Ectodermal cell (in vitro differentiated cells): ENCODE results near the gene ABI3BP.
"Not testable (repeated sequence)": the region's sequence is repeated elsewhere in the genome, so short reads cannot be mapped to it uniquely, and the experiment has no call there.

Experiments used
- H3K27ac ChIP-seq: 2 replicates; pipeline ENCODE4 v1.7.0; 2013; ENCODE audit warnings: mild to moderate bottlenecking, low read depth, low read length; ENCODE audit not compliant: insufficient read depth, poor library complexity, severe bottlenecking
- H3K27me3 ChIP-seq: 2 replicates; pipeline ENCODE4 v1.7.0; 2013; ENCODE audit warnings: mild to moderate bottlenecking, low read length; ENCODE audit not compliant: insufficient read depth, control insufficient read depth, poor library complexity, severe bottlenecking
- H3K36me3 ChIP-seq: one replicate; pipeline ENCODE4 v1.7.0; 2013; ENCODE audit warnings: low read length; ENCODE audit not compliant: control insufficient read depth, insufficient read depth
- H3K4me1 ChIP-seq: one replicate; pipeline ENCODE4 v1.7.0; 2013; ENCODE audit warnings: low read length; ENCODE audit not compliant: control insufficient read depth, insufficient read depth
- H3K4me3 ChIP-seq: 2 replicates; pipeline ENCODE4 v1.7.0; 2013; ENCODE audit warnings: low read depth, low read length, control low read depth; ENCODE audit not compliant: insufficient read depth
- H3K9me3 ChIP-seq: 2 replicates; pipeline ENCODE4 v1.7.0; 2013; ENCODE audit warnings: mild to moderate bottlenecking, low read length, moderate library complexity; ENCODE audit not compliant: control insufficient read depth
- WGBS, 2 experiments: methylation state at CpG; one replicate each; pipeline ENCODE4 v1.1.7; 2013; ENCODE audit warnings: missing lambda C conversion rate in 2 of 2; 5-methylcytosine and 5-hydroxymethylcytosine counted together

The ABI3BP gene

DNA sequence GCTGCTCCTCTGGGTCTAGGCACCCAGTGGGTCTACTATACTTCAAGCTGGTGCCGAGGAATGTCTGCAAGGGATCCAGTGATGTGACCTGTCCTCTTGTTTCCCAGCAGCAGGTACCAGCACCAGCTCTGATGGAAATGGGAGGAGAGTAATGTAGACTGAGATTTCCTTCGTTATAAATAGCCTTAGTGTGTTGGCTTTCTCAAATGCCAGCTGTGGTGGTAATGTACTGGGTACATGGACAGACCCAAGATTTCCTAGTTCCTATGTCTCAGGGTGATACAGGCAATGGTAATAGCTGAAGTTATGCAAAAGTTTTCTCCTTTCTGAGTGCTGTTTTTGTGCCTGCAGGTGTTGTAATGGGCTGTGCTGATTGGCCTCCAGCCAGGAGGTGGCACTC, 33.0 kb upstream of the ABI3BP start:
- H3K27me3 ChIP-seq: no peaks in the 10 kb centered on the region
- no peak overlapping the region for H3K27ac ChIP-seq
- no peaks in the 10 kb centered on the region for H3K36me3 ChIP-seq
- 90 to 95% methylated on average over 2 of the region's 2 CpGs for WGBS, 2 experiments
- no peaks in the 10 kb centered on the region for H3K9me3 ChIP-seq
- no peak overlapping the region for H3K4me3 ChIP-seq
- H3K4me1 ChIP-seq: no peaks in the 10 kb centered on the region

DNA sequence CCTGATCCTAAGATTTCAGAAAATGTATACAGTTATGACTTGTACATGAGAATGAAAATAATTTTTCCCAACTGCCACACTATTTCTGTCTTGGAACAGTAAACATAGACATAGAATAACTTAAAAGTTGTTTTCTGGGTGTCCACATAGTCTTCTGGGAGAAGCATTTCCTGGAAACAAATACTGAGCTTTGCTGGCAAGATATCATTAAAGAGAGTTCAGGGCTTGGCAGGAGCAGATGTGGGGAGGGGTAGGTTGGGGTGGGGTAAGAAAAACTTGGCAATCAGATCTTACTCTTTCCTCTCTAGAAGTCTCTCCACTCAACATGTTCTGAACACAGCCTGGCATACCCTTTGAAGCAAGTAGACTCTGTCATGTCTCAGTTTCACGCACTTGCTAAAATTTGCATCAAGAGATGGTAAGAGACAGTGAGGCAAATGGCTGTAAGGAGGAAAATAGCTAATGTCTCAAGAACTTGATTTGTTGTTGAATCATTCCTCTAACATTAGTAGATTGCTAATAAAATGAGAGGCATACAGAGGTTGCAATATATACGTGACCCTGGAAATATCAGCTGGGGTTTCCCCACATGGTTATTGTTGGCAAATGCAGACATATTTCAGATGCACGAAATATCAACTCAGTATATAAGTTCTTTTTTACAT, 27.3 kb upstream of the ABI3BP start:
- no peaks in the 10 kb centered on the region for H3K9me3 ChIP-seq
- no peaks in the 10 kb centered on the region for H3K4me1 ChIP-seq
- no peak overlapping the region for H3K27ac ChIP-seq
- 92 to 98% methylated on average over 2 of the region's 3 CpGs for WGBS, 2 experiments
- no peaks in the 10 kb centered on the region for H3K27me3 ChIP-seq
- no peak overlapping the region for H3K4me3 ChIP-seq
- H3K36me3 ChIP-seq: no peaks in the 10 kb centered on the region

DNA sequence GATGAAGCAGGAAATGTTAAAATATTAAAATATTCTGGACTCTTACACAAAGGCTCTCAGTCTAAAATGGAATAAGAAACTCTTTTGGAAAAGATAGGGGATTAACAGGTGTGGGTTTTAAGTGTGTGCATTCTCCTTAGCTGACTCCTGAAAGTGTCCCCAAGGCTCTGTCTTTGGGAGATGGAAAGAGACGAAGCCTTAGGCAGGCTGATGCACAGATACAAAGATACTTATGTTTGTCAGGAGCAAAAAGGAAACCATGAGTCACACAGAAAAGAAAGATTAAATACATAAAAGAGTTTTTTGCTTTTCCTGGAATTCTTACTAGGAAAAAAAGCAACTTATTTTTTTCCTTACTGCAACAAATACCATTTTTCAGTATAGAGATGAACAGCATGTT, 23.8 kb upstream of the ABI3BP start:
- Histone ChIP-seq H3K27ac (no peak overlapping the region), H3K4me3 (no peak overlapping the region), H3K9me3 (no peaks in the 10 kb centered on the region), H3K36me3 (no peaks in the 10 kb centered on the region), H3K4me1 (no peaks in the 10 kb centered on the region), H3K27me3 (no peaks in the 10 kb centered on the region)
- 78 to 100% methylated on average over 1 of the region's 1 CpG for WGBS, 2 experiments

DNA sequence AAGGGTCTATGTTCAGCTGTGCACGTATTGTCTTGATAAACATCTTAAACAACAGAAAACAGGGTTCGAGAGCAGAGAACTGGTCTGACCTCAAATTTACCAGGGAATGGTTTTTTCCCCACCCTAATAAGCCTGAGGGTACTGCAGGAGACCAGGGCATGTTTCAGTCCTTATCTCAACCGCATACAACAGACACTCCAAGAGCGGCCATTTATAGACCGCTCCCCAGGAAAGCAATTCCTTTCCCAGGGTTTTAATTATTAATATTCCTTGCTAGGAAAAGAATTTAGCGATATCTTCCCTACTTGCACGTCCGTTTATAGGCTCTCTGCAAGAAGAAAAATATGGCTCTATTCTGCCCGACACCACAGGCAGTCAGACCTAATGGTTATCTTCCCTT, 19.1 kb upstream of the ABI3BP start:
- H3K4me3 ChIP-seq, H3K27ac ChIP-seq, H3K36me3 ChIP-seq, H3K4me1 ChIP-seq, H3K9me3 ChIP-seq, H3K27me3 ChIP-seq: not testable (repeated sequence)
- 91 to 92% methylated on average over 8 to 9 of the region's 9 CpGs for WGBS, 2 experiments

DNA sequence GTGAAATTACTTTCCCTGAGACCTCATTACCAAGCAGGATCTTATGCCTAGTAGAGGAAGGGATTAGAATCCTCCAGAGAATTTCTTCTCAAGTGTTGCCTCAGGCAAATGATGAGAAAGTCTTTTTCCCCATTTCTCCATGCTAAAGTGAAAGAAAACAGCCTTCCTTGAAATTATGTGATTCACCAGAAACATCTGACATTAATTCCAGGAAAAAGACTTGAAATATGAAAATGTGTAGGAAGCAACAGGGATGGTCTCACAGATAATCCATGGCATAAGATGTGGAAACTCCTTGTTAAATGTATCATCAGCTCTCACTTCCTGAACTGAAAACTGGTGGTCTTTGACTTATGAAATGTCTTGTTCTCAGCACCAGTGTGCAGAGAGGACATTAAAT, 17.9 kb upstream of the ABI3BP start:
- Histone ChIP-seq H3K9me3 (no peaks in the 10 kb centered on the region), H3K27ac (no peak overlapping the region), H3K4me1 (no peaks in the 10 kb centered on the region), H3K36me3 (no peaks in the 10 kb centered on the region), H3K27me3 (no peaks in the 10 kb centered on the region), H3K4me3 (no peak overlapping the region)

DNA sequence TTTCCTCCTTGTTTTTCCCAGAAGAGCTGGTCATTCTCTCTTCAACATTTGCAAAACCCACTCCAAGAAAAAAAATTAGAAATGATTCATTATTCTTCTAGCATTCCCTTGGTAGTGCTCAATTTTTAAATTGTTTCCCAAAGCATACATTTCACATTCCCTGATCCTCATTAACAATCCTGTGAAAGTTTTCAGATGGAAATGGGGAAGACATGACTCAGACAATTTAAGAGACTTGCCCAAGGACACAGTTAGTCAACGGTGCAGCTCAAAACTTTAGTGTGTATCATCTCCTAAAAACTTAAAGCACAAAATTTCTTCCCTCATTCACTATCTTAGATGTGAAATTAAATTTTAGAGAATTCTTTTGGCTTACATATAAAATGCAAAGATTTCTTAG, 17.1 kb upstream of the ABI3BP start:
- Histone ChIP-seq H3K27ac (no peak overlapping the region), H3K36me3 (no peaks in the 10 kb centered on the region), H3K4me3 (no peak overlapping the region), H3K9me3 (no peaks in the 10 kb centered on the region), H3K27me3 (no peaks in the 10 kb centered on the region), H3K4me1 (no peaks in the 10 kb centered on the region)
- WGBS, 2 experiments: 58 to 86% methylated on average over 1 of the region's 1 CpG

DNA sequence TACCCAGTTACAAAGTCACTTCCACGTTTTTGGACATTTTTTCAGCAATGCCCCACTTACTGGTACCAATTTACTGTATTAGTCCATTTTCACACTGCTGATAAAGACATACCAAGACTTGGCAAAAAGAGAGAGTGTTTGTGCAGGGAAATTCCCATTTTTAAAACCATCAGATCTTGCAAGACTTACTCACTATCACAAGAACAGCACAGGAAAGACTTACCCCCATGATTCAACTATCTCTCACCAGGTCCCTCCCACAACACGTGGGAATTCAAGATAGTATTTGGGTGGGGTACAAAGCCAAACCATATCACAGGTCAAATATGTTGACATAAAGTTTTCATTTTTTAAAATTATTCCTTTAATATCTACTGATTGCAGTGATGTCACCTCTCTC, 16.2 kb upstream of the ABI3BP start:
- Histone ChIP-seq H3K36me3 (no peaks in the 10 kb centered on the region), H3K4me1 (no peaks in the 10 kb centered on the region), H3K27ac (no peak overlapping the region), H3K9me3 (no peaks in the 10 kb centered on the region), H3K4me3 (no peak overlapping the region), H3K27me3 (no peaks in the 10 kb centered on the region)
- WGBS, 2 experiments: 63 to 82% methylated on average over 1 to 2 of the region's 2 CpGs

DNA sequence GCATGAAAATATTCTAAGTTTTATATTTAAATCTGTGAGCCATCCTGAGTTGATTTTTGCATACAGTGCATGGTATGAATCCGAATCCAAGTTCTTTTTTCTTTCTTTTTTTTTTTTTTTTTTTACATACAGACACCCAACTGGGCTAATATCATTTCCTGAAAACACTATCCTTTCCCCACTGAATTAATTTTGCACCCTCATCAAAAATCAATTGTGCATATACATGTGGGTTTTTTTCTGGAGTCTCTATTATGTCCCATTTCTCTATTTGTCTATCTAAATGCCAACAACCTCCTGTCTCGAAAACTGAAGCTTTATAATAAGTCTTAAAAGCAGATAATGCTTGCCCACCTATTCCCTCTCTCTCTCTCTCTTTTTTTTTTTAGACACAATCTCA, 5.9 kb upstream of the ABI3BP start:
- H3K27me3 ChIP-seq: no peaks in the 10 kb centered on the region
- H3K9me3 ChIP-seq: no peaks in the 10 kb centered on the region
- 81 to 89% methylated on average over 2 of the region's 2 CpGs for WGBS, 2 experiments
- no peak overlapping the region for H3K27ac ChIP-seq
- H3K4me1 ChIP-seq: no peaks in the 10 kb centered on the region
- no peaks in the 10 kb centered on the region for H3K36me3 ChIP-seq
- H3K4me3 ChIP-seq: no peak overlapping the region

DNA sequence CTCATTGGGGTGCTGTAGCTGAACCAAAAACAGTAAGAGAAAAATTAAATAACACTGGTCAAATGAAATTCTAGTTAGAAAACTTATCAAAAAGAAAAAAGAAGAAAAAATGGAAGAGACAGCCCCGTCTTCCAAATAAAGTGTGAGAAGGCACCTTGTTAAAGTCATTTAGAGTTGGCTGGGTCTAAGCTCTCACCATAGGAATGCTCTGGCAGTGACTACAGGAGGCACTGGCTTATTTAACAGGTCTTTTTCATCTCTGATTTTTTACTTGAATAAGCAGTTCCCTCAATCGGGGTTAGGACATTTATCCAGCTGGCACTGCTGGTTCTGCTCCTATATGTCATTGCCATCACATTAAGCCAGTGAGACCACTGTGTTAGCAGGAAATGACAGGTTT, 1.6 kb upstream of the ABI3BP start:
- no peak overlapping the region for H3K27ac ChIP-seq
- H3K27me3 ChIP-seq: no peaks in the 10 kb centered on the region
- 93% methylated on average over 2 of the region's 2 CpGs for WGBS, 2 experiments
- H3K9me3 ChIP-seq: no peaks in the 10 kb centered on the region
- no peaks in the 10 kb centered on the region for H3K36me3 ChIP-seq
- H3K4me3 ChIP-seq: no peak overlapping the region
- H3K4me1 ChIP-seq: no peaks in the 10 kb centered on the region

DNA sequence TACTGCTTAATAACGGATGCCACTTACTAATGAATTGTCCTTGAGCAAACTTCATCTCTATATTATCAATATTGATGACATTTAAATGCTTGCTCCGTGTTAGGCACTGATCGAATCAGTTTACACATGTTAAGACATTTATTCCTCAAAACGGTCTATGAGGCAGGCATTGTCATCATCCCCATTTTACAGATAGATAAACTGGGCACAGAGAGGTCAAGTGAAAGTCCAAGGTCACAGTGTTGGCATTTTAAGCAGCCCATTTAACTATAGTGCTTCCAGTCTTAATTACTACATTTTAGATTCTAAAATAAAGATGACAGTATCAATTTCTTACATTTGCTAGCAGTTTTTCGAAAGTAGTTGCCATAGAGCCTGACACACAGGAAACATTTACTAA, 966 bp upstream of the ABI3BP start:
- H3K27ac ChIP-seq: no peak overlapping the region
- H3K4me3 ChIP-seq: no peak overlapping the region
- no peaks in the 10 kb centered on the region for H3K9me3 ChIP-seq
- H3K27me3 ChIP-seq: no peaks in the 10 kb centered on the region
- H3K4me1 ChIP-seq: no peaks in the 10 kb centered on the region
- WGBS, 2 experiments: 92 to 94% methylated on average over 5 of the region's 5 CpGs
- no peaks in the 10 kb centered on the region for H3K36me3 ChIP-seq
